DMS79 (cell line): Measurements from ENCODE around the gene ITGA7.

Source experiments
- DNase-seq: peaks from one replicate; lab custom pipeline; 2025; lab: John Stamatoyannopoulos, UW

ITGA7 gene

DNA sequence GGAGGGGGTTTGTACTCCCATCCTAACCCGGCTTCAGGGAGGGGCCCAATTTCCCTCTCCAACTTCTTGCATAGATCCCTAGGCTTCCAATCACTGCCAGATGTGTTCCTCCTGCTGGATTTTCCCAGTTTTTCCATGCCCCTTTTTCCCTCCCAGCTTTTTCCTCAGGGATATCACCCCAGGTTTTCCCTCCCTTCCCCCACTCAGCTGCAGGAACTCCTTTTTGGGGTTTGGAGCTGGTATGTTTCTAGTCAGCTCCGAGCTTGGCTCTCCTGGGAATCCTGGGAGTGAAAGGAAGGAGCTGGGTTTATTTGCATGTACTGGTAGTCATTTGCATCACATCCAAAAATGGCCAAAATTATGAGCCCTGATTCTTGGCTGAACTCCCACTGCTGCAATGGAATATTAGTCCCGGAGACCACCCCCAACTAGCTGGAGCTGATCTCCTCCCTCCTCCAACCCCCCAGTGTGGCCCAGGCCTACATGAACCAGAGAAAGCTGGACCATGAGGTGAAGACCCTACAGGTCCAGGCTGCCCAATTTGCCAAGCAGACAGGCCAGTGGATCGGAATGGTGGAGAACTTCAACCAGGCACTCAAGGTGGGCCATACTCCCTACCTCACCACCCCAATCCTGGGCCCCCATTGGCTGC is 11.0 kb upstream of the ITGA7 start:
- no peak for DNase-seq

- no peak for DNase-seq
These were observed 10.3 kb upstream of the ITGA7 start for GRCh38 chr12:55718015-55718414.

DNA sequence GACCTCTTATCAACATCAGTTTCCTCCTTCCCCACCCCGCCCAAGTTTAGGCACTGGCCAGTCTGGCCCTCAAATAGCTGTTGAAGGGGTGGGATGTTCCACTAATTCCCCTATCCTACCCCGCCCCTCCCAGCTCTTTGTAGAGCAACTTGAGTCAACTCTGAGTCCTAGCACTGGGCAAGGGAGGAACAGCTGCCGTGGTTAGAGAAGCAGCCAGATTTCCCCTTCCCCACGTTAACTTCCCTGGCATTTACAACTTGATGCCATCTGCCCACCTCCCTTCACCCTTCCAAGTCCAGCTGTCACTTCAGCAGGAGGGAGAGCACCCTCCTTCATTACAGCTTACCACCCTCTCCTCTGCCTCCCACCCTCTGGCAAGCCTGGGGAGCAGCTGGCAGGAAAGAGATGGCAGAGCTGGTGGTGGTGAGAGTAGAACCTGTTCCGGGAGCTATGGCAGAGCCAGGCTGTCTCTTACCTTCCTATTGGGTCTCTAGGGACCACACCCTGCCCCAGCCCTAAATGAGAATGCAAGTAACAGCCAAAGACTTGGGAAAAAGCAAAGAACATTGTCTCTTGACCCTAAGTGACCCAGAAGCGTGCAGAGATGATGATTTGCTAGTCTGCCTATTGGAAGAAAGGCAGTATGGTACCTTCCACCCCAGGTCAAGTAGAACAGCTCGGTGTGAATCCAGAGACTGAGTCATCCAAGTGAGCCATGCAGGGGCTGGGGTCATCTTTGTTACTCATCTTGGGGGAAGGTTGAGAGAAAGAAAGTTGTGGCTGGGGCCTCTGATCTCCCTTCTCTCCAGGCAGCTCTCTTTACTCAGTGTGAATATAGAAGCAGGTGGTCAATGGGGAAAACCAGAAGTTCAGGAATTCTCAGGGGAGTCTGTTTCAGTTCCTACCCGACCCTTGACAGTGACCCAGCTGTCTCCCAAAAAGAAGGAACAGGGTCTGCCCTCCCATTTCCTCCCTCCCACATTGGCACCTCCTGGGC is 9.6 kb upstream of the ITGA7 start:
- no peak for DNase-seq

DNA sequence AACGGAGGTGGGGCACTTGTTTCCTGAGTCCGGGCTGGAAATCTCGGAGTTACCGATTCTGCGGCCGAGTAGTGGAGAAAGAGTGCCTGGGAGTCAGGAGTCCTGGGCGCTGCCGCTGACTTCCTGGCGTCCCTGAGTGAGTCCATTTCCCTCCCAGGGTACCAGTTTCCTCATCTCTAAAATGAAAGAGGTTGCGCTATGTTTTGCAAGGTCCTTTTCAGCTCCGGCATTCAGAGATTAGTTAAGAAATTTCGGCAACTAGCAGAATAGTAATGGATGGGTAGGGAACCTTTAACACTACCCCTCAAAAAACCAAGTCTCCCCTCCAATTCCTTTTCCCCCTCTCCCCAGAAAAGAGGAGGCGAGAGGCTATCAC is 8.9 kb upstream of the ITGA7 start:
- DNase-seq: no peak

GRCh38 chr12:55715833-55716581 is 8.3 kb upstream of the ITGA7 start, which contains the start of gene BLOC1S1:
BLOC1S1 (plus strand) TSS chr12:55716046; CDS start chr12:55716052, 6 bp downstream.
- peak; percentile 57 for DNase-seq

DNA sequence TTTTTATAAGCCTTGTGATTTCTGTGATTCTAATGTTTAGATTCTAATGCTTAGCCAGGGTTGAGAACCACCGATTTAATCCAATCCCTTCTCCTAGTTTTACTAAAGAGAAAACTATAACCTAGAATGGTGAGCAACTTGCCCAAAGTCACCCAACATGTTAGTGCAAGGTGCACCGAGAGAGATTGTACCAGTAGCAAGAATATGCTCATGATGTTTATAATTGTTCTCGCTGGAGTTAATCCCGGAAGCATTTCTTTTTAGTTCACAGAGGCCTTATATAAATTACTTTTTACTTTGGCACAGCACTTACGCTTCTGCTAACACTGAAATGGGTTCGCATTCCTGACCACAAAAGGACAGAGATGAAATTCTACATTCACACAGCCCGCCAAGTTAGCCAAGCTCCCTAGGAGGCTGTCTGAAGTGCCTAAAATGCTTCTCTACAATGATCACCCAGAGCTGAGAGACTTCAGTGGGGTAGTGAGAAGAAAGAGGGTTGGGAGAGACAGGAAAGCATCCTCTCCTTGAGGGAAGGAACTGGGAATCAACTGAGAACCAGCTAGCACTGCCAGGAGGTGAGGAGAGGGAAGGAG is 7.6 kb upstream of the ITGA7 start:
- DNase-seq: no peak

- DNase-seq: no peak
These were observed 6.0 kb upstream of the ITGA7 start for GRCh38 chr12:55713721-55714120.

DNA sequence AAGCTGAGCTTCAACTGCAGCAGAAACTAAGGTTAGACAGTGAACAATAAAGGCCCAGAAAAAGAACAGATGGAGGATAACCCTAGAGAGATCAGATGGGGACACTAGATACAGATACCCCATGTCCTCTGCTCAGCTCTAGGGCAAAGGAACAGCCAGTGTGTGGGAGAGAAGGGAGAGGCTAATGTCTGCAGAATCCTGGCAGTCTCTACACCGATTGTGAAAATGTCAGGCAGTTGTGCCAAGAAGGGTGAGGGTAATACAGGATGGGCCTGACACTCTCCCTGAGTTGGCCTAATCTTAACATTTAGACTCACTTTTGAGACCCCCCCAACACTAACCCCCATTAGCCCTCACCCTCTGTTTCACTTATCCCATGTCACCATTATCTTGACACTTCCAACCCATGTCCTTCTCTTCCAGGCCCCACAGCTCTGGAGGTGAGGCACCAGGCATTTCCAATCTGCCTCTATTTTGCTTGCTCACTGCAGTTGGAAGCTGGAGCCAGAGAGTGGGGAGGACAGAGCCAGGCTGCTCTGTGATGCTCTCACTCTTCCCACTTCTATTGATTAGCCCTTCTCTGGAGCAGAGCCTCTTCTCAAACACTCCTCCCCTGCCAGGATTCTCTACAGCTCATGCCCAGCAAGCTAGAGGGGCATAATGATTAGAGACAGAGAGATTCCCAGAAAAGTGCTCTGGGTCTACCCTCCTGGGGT is 5.2 kb upstream of the ITGA7 start:
- DNase-seq: no peak

GRCh38 chr12:55711786-55712553 is 4.3 kb upstream of the ITGA7 start:
- no peak for DNase-seq

DNA sequence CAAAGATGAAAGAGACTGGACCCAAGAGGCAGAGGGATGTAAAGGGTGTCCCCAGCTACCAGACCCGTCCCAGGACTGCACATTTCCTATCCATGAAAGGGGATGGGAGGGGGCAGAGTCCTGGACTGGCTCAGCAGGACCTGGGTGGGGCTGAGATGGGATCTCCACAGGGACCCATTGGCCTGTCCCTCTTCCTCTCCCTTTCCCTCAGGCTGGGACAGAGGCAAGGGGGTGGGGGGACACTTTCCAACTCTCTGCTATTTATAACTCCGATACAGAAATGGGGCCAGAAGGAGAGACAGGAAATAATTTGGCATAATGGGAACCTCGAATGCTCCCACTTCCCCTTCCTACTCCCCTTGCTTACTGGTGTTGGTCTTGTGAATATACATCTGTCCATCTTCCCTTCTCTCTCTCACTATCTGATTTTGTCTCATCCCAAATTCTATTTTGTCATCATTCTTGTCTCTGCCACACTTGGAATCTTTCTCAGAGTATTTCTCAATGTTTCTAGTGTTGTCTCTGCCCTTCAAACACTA is 1.1 kb upstream of the ITGA7 start:
- DNase-seq: no peak

DNA sequence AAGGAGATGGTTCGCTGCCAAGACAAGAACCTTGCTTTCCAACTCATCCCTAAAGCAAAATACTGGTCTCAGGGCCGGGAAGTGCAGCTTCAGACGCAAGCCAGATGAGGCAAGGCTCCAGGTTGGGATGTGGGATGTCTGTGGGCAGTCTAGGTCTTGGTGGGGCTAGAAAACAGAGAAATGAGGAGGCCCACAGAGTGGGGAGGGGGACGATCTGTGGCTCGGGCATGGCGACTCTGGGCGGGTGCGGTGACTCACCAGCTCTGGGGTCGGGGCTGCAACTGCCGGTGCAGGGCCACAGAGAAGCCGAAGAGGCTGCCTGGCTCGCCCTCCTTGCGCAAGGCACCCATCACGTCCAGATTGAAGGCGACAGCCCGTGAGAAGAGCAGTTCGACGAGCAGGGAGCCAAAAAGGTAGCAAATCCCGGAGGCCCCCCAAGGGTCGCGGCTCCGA is 459 bp downstream of the ITGA7 start:
- DNase-seq: no peak

- DNase-seq: no peak
These were observed 1.0 kb downstream of the ITGA7 start for GRCh38 chr12:55706568-55707218.

DNA sequence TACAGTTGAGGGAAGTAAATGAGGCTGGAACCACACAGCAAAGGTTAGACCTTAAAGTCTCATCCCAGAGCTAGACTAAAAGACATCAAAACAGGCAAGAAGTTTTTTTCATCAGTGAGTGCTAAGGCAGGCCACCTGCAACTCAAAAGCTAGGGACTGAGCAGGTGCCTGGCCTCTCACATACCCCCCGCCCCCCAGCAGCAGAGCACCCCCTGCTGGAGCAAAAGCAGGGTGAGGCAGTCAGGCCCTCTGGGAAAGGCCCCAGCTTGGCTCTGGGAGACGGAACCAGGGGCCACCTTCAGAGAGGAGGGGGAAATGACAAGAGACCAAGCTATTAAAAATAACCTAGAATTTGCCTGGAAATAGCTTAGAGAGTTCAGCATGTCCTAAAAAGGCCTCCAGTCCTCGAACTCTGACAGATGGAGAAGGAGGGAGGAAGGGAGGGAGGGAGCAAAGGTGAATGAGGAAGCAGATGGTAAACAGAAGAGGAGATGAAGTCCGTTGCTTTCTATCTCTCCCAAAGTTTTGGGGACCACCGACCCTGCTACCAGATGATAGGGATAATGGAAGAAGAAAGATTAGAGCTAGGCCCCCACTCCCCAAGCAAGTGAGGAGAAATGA is 1.8 kb downstream of the ITGA7 start:
- no peak for DNase-seq

DNA sequence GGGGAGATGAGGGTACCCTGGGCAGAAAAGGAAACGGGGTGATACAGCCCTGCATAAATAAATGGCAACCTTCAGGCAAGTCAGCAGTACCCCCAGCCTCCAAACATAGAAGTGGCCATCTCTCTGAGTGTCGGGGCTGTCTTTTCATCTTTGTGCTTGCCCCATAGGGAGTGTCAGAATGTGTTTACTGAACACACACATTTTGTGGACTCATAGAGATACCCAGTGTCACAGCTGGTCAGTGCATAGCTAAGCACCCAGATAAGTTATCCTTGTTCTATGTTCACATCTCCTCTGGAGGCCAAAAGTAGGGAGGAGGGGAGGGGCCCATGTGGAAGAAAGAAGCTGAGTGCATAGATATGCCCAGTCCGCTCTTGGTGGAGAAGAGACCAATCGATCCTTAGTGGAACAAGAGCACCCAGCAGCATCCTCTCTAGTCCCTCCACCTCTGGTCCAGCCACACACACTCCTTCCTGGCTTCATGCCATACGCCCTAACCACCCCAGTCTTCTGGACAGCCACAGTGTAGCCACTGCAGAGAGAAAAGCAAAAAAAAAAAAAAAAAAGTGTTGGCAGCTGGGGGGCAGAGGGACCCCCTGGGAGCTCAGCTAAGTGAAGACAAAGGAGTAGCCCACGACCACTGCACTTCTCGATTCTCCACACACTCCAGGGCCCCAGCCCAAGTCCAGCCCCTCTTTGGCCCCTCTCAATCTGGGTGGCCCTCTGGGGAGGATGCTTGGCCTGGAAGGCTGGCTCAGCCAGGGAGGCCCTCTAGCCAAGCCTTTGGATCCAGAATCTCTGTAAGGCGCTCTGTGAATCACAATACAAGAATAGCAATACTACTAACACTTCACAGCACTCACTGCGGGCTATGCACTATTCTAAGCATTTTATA is 2.6 kb downstream of the ITGA7 start:
- no peak for DNase-seq

DNA sequence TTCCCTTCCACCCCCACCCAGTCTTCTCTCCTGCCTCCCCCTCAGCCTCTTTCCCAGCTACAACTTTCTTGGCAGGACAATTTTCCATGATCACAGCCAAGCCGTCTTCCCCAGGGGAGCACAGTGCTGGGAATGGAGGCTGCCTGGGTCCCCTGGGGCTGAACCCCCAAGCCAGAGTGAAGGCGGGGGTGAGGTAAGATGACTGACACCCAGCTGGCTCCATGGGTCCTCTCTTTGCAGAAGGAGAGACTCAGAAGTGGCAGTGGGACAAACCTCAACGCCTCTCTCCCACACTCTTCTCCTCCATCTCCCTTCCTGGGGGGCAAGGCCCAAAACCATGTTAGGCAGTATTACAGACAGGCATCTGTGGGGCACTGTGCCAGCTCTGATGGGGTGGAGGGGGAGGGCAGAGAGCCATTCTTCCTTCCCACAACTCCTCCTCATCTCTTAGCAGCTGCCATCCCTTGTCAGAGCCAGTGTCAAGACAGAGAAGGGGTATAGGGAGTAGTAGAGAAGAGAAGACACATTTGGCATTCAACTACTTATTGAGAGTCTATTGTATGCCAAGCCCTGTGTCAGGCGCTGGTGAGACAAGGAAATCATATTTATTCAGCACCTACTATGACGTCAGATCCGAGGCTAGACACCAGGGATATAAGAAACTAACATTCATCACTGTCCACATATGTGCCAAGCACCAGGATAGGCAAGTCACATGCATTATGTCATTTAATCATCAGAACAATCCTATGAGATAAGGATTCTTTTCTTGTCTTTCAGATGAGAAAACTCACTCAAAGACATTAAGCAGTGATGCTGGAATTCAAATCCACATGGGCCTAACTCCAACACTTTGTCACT is 3.6 kb downstream of the ITGA7 start:
- no peak for DNase-seq

DNA sequence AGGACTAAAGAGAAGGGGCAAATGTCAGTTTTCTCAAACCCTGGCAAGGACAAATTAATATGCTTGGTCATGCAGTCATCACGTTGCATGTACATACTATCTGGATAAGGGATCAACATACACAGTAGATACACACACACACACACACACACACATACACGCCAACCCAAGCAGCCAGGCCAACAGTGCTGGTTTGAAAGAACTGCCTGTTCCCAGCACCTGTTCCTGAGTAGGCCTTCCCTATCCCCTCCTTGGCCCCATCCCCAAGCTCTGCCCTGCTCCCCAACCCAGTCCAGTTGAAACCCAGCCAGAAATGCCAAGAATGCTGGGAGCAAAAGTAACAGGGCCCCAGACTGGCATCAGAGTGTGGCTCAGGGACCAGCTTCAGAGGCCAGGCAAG is 4.4 kb downstream of the ITGA7 start:
- DNase-seq: no peak

GRCh38 chr12:55702861-55703260 is 4.8 kb downstream of the ITGA7 start:
- DNase-seq: no peak
